ENCODE measurements around the gene LY6G6D.

The LY6G6D gene

DNA sequence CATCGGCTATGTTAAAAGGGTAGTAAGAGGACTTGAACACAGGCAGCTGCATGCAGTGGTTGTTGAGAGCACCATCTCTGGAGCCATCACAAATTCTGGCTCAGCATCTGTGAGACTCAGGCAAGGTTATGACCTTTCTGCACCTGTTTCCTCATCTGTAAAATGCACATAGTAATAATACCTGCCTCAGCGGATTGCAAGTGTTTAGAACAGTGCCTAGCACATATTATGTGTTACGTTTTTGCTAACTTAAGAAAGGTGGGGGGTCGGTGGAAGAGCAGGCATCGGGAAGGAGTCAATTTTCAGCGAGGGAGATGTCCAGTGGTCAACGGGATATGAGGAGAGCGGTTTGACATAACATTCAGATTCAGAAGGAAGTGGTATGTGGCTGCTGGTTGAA is 37.2 kb upstream of the LY6G6D start:
- Histone ChIP-seq H3F3A (ENCODE audit: insufficient read depth, low read length) (no peaks in the 10 kb centered on the region), H4K20me1 (ENCODE audit: insufficient read depth, low read length) (no peaks in the 10 kb centered on the region), H3K4me3 (ENCODE audit: low read depth, low read length, poor library complexity, severe bottlenecking) (no peak overlapping the region), H3K79me2 (ENCODE audit: insufficient read depth, low read length) (no peaks in the 10 kb centered on the region), H3K9me2 (ENCODE audit: low read depth, low read length) (no peaks in the 10 kb centered on the region), H3K27me3 (ENCODE audit: insufficient read depth, low read length) (no peaks in the 10 kb centered on the region), H3K9me3 (ENCODE audit: low read length) (no peaks in the 10 kb centered on the region), H3K4me1 (ENCODE audit: insufficient read depth, low read length, severe bottlenecking) (peaks cover 16% of the 10 kb centered on the region), H2AFZ (ENCODE audit: low read length) (no peak overlapping the region), H3K36me3 (ENCODE audit: insufficient read depth, low read length) (peaks cover 6% of the 10 kb centered on the region), H3K9ac (ENCODE audit: low read length) (no peak overlapping the region), H3K4me2 (ENCODE audit: low read length) (no peak overlapping the region), H3K27ac (ENCODE audit: low read depth, low read length, poor library complexity, severe bottlenecking) (no peak overlapping the region)
- TF ChIP-seq, protein P1, sequence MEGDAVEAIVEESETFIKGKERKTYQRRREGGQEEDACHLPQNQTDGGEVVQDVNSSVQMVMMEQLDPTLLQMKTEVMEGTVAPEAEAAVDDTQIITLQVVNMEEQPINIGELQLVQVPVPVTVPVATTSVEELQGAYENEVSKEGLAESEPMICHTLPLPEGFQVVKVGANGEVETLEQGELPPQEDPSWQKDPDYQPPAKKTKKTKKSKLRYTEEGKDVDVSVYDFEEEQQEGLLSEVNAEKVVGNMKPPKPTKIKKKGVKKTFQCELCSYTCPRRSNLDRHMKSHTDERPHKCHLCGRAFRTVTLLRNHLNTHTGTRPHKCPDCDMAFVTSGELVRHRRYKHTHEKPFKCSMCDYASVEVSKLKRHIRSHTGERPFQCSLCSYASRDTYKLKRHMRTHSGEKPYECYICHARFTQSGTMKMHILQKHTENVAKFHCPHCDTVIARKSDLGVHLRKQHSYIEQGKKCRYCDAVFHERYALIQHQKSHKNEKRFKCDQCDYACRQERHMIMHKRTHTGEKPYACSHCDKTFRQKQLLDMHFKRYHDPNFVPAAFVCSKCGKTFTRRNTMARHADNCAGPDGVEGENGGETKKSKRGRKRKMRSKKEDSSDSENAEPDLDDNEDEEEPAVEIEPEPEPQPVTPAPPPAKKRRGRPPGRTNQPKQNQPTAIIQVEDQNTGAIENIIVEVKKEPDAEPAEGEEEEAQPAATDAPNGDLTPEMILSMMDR (IDR thresholded peaks at IDR 0.05; ENCODE audit: low read length): no peak
- no peak for TF ChIP-seq EZH2 (IDR thresholded peaks at IDR 0.05; ENCODE audit: borderline replicate concordance, low read length)

DNA sequence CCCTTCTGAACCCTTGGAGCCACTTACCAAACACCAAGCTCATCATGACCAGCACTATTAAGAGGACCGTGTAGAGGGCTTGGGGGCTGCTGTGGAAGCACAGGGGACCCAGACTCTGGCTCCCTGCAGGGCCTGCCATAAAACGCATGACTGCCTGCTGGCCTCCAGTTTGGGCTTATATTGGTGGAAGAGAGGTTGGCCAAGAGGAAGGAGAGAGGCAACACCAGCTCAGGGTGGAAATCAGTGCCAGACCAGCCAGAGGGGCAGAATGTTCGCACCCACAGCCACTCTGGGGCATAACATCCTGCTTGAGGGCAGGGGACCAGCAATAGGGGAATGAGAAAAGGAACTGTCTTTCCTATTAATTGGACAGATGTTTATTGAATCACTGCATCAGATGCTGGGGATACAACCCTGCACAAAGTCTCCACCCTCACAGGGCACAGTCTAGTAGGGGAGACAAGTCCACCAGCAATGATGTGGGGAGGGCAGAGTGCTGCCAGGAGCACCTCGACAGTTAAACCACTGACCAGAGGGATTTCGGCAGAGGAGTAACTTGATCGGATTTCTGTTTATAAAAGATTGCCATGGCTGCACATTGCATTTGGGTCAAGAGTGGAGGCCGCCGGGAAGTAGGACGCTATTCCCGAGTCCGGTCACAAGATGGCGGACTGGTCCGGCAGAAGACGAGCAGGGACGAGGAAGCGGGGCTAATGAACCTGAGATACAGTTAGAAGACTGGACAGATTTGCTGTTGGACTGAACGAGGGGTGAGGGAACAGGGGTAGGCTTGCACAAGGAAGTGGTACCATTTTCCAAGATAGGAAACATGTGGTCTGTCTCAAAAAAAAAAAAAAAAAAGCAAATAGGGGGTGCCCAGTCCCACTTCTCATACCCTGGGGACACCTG is 34.7 kb upstream of the LY6G6D start, which contains the start of gene LY6G5C:
Gene LY6G5C (minus strand): TSS at position 842 of the 909 bp plus-strand sequence. CDS start 694 bp downstream, at position 148.
- peak within 1 kb of the TSS; percentile 49 for H3K4me3 ChIP-seq (ENCODE audit: low read depth, low read length, poor library complexity, severe bottlenecking)
- peak within 1 kb of the TSS; percentile 30; the same call in 1 of the 2 replicates for H3K9ac ChIP-seq (ENCODE audit: low read length)
- H3K27ac ChIP-seq (ENCODE audit: low read depth, low read length, poor library complexity, severe bottlenecking): no peak within 1 kb of the TSS
- no peak within 1 kb of the TSS for H2AFZ ChIP-seq (ENCODE audit: low read length)
- H3K4me1 ChIP-seq (ENCODE audit: insufficient read depth, low read length, severe bottlenecking): peaks cover 16% of the 10 kb centered on the region
- no peaks in the 10 kb centered on the region for H3K79me2 ChIP-seq (ENCODE audit: insufficient read depth, low read length)
- no peaks in the 10 kb centered on the region for H3K9me2 ChIP-seq (ENCODE audit: low read depth, low read length)
- H4K20me1 ChIP-seq (ENCODE audit: insufficient read depth, low read length): no peaks in the 10 kb centered on the region
- H3K4me2 ChIP-seq (ENCODE audit: low read length): peak within 1 kb of the TSS; percentile 69
- H3K36me3 ChIP-seq (ENCODE audit: insufficient read depth, low read length): no peaks in the 10 kb centered on the region
- no peaks in the 10 kb centered on the region for H3K27me3 ChIP-seq (ENCODE audit: insufficient read depth, low read length)
- TF ChIP-seq EZH2 (IDR thresholded peaks at IDR 0.05; ENCODE audit: borderline replicate concordance, low read length): no peak
- TF ChIP-seq, protein P1 (IDR thresholded peaks at IDR 0.05; ENCODE audit: low read length): peak; percentile 52
- H3K9me3 ChIP-seq (ENCODE audit: low read length): no peaks in the 10 kb centered on the region
- no peaks in the 10 kb centered on the region for H3F3A ChIP-seq (ENCODE audit: insufficient read depth, low read length)

DNA sequence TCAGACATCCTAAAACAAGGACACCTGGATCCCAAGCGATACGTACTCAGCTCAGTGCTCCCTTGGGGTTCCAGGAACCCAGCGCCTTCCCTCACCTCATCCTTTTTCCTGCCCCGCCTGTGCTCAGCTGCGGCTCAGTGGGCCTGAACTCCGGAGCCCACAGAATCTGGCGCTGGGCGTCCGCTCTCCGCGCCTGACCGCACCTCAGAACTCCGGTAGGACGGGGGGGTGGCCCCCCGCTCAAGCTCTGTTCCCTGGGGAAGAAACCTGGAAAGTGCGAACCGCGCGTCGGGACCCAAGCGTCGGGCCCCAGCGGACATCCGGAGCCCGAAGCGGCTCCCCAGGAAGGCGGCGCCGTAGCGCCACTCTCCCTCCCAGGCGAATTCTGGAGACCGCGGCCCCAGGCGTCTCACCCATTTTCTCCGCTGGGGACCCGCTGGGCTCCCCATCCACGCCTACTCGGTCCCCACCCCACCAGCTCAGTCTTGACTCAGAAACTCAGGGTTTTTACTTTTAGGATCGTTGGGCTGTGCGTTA is 33.9 kb upstream of the LY6G6D start:
- H3K27ac ChIP-seq (ENCODE audit: low read depth, low read length, poor library complexity, severe bottlenecking): no peak overlapping the region
- H3K36me3 ChIP-seq (ENCODE audit: insufficient read depth, low read length): peaks cover 6% of the 10 kb centered on the region; the same call in 1 of the 2 replicates
- H3K9ac ChIP-seq (ENCODE audit: low read length): peak overlapping the region; percentile 30; the same call in 1 of the 2 replicates
- H3K27me3 ChIP-seq (ENCODE audit: insufficient read depth, low read length): no peaks in the 10 kb centered on the region
- H3K9me3 ChIP-seq (ENCODE audit: low read length): no peaks in the 10 kb centered on the region
- H3K79me2 ChIP-seq (ENCODE audit: insufficient read depth, low read length): no peaks in the 10 kb centered on the region
- peak overlapping the region; percentile 69 for H3K4me2 ChIP-seq (ENCODE audit: low read length)
- TF ChIP-seq, protein P1 (IDR thresholded peaks at IDR 0.05; ENCODE audit: low read length): no peak
- TF ChIP-seq EZH2 (IDR thresholded peaks at IDR 0.05; ENCODE audit: borderline replicate concordance, low read length): no peak
- peak overlapping the region; percentile 49 for H3K4me3 ChIP-seq (ENCODE audit: low read depth, low read length, poor library complexity, severe bottlenecking)
- H3K4me1 ChIP-seq (ENCODE audit: insufficient read depth, low read length, severe bottlenecking): peaks cover 16% of the 10 kb centered on the region
- no peaks in the 10 kb centered on the region for H3F3A ChIP-seq (ENCODE audit: insufficient read depth, low read length)
- no peaks in the 10 kb centered on the region for H4K20me1 ChIP-seq (ENCODE audit: insufficient read depth, low read length)
- no peaks in the 10 kb centered on the region for H3K9me2 ChIP-seq (ENCODE audit: low read depth, low read length)
- no peak overlapping the region for H2AFZ ChIP-seq (ENCODE audit: low read length)

Data from OCI-LY1 (cell line).